ENCODE data around the gene GPC3. TPM values are rescaled to one million over a fixed set of nuclear protein-coding genes. Genes with fewer than 3 reads are reported as not detected.

GPC3 gene
- total RNA-seq, 4 donors from 2014 or later, result 1.2 to 13.3 (median 8.0) TPM

Small RNA genes within 50 kb of the gene (small RNA-seq; reads per million reads assigned to genes)
- 0 reads per million in 3 donors for gene RNU6-203P

Measured in esophagus muscularis mucosa (tissue), 4 donors.